HL-60 (cell line): Measurements from ENCODE around the gene HOMER1.

Source experiments
- CTCF ChIP-seq: IDR thresholded peaks from one replicate; pipeline ENCODE4 v1.5.1; 2011; ENCODE audit warnings: low read length, control low read depth, inconsistent platforms; ENCODE audit not compliant: insufficient read depth
- POLR2AphosphoS5 ChIP-seq: IDR thresholded peaks from 2 replicates; pipeline ENCODE4 v1.6.1; 2012; ENCODE audit warnings: low read depth
- SPI1 ChIP-seq: IDR thresholded peaks from 2 replicates; pipeline ENCODE4 v1.6.1; 2012; ENCODE audit warnings: low read depth, mild to moderate bottlenecking, borderline replicate concordance
- TF ChIP-seq, protein P1 (sequence below): IDR thresholded peaks from 2 replicates; pipeline ENCODE4 v1.6.1; 2012; ENCODE audit warnings: low read depth; ENCODE audit not compliant: insufficient replicate concordance

GRCh38 chr5:79508794-79509193 lies 5.1 kb downstream of the HOMER1 start:
- no peak for TF ChIP-seq POLR2AphosphoS5
- no peak for TF ChIP-seq CTCF
- TF ChIP-seq, protein P1, sequence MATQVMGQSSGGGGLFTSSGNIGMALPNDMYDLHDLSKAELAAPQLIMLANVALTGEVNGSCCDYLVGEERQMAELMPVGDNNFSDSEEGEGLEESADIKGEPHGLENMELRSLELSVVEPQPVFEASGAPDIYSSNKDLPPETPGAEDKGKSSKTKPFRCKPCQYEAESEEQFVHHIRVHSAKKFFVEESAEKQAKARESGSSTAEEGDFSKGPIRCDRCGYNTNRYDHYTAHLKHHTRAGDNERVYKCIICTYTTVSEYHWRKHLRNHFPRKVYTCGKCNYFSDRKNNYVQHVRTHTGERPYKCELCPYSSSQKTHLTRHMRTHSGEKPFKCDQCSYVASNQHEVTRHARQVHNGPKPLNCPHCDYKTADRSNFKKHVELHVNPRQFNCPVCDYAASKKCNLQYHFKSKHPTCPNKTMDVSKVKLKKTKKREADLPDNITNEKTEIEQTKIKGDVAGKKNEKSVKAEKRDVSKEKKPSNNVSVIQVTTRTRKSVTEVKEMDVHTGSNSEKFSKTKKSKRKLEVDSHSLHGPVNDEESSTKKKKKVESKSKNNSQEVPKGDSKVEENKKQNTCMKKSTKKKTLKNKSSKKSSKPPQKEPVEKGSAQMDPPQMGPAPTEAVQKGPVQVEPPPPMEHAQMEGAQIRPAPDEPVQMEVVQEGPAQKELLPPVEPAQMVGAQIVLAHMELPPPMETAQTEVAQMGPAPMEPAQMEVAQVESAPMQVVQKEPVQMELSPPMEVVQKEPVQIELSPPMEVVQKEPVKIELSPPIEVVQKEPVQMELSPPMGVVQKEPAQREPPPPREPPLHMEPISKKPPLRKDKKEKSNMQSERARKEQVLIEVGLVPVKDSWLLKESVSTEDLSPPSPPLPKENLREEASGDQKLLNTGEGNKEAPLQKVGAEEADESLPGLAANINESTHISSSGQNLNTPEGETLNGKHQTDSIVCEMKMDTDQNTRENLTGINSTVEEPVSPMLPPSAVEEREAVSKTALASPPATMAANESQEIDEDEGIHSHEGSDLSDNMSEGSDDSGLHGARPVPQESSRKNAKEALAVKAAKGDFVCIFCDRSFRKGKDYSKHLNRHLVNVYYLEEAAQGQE, result no peak
- TF ChIP-seq SPI1, result no peak
